GM18498 (cell line): Measurements from ENCODE around the gene BPIFA3.
"Not testable (repeated sequence)": the region's sequence is repeated elsewhere in the genome, so short reads cannot be mapped to it uniquely, and the experiment has no call there.

ENCODE experiments used
- ATAC-seq: cut with Tn5 transposase; IDR thresholded peaks from one replicate; pipeline ENCODE4 v1.9.1; 2021; ENCODE audit warnings: mild to moderate bottlenecking, moderate library complexity; ENCODE audit not compliant: unreplicated experiment

BPIFA3 gene

DNA sequence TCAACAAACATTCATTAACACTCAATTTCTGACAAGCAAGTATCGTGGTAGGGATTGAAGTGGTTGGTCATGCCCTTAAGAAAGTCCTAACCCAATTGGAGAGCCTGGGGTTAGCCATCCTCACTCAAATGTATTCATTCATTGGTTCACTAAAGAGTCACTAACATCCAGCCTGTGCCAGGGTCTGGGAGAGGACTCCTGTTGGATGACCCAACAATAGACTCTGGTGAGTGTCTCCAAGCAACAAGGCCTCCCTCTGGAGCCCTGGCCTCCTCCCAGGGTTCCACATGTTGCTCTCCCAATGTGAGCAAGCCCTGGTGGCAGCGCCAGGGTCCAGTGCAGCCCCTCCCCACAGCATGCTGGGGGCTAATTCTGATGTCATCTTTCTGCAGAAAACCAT lies at the start of gene BPIFA3:
Gene BPIFA3, plus strand, starts transcription at position 301 of the 400 bp plus-strand sequence. CDS start 185 bp downstream, outside the sequence.
- no peak for ATAC-seq

DNA sequence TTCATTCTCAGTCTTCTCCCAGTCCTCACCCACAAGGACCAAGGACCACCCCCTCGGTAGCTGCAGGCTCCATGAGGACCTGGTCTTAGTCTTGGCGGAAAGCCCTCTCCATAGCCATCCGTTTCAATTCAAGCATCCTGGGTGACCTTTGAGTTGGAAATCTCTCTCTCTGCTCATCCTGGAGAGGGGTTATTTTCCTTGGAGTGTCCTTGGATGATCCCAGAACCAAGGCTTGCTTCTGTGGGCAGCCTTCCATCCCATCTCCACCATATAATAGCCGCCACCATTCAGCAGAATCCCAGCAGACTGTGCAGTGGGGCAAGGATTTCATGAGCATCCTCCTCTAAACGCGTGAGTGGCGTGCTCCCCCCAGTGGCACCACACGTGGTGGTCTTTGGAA lies 49.3 kb upstream of the BPIFA3 start, which contains the start of gene BPIFA2:
Gene BPIFA2, plus strand, starts transcription at position 301 of the 400 bp plus-strand sequence. CDS start 987 bp downstream, outside the sequence.
- ATAC-seq: no peak

DNA sequence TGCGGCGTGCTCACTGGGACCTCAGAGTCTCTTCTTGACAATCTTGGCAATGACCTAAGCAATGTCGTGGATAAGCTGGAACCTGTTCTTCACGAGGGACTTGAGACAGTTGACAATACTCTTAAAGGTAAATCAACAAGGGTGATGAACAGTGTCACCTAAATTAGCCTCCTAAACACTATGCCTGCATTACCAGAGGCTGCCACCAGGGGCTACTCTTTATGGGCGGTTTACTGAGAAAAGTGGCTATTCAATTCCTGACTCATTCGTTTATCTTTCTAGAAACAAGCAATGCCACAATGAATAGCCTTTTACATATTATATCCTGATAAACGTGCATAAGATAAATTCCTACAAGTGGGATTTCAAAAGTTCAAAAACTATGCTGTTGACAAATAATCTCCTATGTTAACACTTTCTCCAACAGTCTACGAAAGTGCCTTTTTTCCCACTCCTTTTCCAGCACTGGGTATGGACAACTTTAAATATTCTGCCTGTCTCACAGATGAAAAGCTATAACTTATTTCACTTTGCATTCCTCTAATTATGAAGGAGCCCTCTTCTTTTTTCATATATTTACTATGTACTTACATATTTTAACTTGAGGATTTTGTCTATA lies 47.9 kb upstream of the BPIFA3 start:
- no peak for ATAC-seq

DNA sequence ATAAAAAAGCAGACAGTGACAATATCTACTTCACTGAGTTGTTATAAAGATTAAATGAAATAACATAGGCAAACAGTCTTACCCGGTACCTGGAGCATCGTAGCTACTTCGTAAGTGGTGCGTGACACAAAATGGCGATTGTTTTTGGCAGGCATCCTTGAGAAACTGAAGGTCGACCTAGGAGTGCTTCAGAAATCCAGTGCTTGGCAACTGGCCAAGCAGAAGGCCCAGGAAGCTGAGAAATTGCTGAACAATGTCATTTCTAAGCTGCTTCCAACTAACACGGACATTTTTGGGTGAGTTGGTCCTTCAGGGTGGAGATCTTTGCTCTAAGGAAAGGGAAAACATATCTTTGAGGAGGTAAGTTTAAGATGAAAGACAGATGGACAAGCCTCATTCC lies 44.4 kb upstream of the BPIFA3 start:
- ATAC-seq: no peak

DNA sequence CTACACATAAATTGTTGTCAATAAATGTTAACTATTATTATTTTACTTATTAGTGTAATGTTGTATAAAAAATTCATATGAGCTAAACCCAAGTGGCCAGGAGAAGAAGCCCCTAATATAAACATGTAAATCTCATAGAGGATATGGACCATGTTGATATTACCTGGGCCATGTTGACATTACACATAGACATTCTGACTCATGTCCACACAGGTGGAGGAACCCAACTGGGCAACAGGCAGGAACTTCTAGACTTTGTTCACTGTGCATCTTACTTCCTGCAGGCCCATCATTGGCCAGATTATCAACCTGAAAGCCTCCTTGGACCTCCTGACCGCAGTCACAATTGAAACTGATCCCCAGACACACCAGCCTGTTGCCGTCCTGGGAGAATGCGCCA lies 42.0 kb upstream of the BPIFA3 start:
- no peak for ATAC-seq

DNA sequence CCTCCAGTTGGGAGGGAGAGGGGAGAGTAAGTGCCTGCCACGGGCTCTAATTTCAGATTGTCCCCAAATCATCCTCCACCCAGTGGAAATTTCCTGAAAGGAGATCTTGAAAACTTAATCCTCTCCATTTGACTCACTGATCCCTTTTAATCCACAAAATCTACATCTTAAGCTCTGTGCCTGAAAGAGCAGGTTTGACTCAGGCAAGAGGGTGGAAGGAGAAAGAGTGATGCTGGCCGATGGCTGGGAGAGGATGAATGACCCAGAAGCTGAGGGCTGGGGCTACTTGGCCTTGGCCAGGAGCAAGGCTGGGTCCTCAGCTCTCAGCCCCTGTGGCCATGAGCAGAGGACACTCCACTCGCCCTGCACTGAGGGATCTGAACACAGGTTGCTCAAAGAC lies 41.1 kb upstream of the BPIFA3 start:
- ATAC-seq: no peak

DNA sequence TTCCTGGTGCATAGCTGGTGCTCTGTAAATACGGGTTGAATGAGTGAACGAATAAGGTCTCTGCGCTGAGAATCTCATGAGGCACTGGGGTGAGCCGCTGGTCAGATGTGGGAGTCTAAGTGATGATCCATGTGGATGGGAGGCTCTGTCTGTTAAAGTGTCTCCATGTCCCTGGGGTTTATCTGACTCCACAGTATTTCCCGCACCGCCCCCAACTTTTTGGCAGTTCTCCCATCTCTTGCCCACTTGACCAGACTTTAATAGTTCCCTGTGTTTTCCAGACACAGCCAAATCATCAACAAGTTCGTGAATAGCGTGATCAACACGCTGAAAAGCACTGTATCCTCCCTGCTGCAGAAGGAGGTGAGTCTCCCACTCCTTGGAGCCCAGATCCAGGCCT lies 39.3 kb upstream of the BPIFA3 start:
- ATAC-seq: no peak

DNA sequence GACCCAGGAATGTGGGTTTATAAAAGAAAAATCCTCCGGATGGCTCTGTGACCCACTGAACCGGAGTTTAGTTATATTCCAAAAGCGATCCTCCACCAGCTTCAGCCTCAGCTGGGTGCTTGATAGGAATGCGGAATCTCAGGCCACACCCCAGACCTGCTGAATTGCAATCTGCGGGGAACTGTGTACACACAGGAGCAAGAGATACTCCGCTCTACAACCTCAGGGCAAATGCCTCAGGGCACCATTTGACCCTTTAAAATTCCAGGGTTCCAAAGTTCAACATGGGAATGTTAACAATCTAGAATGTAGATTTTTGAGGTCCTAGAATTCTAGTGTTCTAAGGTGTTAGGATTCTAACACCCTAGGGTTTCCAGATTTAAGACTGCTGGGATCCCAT lies 38.4 kb upstream of the BPIFA3 start:
- no peak for ATAC-seq

DNA sequence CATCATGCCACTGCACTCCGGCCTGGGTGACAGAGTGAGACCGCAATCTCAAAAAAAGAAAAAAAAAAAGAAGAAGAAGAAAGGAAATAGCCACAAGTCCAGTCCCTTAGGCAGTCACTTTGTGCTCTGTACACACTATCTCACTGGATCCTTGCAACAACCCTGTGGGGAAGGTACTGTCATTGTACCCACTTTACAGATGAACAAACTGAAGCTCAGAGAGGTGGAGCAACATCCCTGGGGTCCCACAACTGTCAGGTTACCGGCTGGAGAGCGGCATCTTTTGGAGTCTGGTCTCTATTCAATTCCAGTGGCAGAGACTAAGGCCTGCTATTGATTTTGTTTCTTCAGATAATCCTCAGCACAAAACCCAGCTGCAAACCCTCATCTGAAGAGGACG lies 37.0 kb upstream of the BPIFA3 start:
- ATAC-seq: no peak

DNA sequence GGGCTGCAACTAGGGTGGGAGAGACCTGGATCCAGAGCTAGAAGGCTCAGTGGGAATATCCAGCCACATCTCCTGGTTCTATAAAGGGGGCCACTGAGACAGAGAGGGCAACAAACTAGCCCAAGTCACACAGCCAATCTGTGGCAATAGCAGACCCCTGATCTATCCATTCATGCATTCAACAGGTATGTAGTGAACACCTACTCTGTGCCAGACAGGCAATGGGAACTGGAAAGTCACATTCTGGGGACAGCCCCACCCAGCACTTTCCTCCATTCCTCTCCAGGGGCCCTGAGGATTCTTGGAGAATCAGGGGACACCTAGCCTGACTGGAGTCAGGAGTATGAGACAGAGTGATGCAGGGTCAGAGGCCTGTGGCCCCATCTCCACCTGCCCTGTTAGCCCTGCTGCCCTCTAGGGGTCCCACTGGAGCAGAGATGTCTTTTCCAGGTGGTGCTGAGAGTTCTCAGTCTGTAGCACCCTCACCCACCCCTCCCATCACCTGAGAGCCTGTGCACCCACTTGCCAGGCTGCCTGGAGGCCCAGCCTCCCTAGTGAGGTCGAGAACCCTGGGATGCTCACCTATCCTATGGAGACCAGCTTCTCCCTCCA lies 35.6 kb upstream of the BPIFA3 start:
- ATAC-seq: no peak

DNA sequence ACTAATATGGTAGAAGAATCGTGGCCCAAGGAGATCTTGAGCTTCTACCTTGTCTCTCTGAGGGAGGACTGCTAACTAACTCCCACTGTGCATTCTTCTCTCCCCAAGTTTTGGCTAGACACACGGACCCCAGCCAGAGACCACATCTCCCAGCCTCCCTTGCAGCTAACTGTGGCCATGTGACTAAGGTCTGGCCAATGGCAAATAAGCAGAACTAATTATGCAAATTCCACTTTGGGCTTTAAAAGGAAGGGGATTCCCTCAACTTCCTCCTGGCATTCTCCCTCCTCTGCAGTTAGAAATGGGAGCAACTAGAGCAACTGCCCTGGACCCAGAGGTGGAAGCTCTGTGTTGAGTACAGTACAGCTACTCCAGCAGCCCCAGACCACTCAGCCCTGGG lies 33.8 kb upstream of the BPIFA3 start:
- ATAC-seq: no peak

DNA sequence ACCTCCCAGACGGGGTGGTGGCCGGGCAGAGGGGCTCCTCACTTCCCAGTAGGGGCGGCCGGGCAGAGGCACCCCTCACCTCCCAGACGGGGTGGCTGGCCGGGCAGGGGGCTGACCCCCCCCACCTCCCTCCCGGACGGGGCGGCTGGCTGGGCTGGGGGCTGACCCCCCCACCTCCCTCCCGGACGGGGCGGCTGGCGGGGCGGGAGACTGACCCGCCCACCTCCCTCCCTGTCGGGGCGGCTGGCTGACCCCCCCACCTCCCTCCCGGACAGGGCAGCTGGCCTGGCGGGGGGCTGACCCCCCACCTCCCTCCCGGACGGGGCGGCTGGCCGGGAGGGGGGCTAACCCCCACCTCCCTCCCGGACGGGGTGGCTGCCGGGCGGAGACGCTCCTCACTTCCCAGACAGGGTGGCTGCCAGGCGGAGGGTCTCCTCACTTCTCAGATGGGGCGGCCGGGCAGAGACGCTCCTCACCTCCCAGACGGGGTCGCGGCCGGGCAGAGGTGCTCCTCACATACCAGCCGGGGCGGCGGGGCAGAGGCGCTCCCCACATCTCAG lies 32.0 kb upstream of the BPIFA3 start:
- ATAC-seq: not testable (repeated sequence)

DNA sequence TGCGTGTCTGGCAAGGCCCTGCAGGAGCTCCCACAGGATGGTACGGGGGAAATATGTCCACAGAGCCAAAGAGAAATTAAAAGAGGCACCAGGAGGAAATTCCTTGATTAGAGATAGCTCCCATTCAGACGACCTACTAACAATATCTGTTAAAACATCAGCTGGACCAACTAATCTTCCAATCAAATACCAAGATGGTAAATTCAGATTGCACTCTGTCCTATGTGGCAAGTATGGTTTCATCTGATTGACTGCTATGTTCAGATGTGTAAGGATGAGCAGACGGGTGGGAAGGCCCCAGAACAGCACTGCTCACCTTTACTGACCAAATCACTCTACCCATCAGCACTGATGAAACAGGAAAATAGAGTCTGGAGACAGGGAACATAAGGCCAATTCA lies 29.7 kb upstream of the BPIFA3 start:
- ATAC-seq: no peak

DNA sequence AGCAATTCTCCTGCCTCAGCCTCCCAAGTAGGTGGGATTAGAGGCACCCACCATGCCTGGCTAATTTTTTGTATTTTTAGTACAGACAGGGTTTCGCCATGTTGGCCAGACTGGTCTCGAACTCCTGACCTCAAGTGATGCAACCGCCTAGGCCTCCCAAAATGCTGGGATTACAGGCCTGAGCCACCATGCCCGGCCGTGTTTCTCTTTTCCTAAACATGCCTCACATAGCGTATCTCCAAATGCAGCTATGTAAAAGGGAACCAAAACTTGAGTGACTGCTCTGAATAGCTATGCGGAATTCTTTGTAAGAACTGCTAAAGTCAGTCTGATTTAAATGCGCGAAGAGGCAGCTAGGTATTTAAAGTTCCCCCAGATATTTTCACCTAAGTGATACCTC lies 28.7 kb upstream of the BPIFA3 start:
- ATAC-seq: no peak

DNA sequence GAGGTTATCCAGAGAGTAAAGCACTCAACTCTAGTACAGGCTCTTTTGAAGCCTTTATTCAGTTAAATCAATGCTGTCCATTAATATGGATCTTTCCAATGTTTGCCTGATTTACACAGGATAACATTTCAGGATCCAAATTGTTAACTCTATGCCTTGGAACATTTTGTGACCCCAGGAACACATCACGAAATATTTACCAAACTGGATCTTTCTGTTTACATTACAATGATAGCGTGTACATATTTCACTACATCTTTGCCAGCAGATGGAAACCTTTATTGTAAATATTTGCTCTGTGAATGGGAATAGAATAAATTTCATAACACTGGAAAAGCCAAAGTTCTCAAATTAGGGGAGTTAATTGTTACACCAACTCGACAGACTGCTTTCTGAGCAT lies 25.7 kb upstream of the BPIFA3 start:
- ATAC-seq: no peak

DNA sequence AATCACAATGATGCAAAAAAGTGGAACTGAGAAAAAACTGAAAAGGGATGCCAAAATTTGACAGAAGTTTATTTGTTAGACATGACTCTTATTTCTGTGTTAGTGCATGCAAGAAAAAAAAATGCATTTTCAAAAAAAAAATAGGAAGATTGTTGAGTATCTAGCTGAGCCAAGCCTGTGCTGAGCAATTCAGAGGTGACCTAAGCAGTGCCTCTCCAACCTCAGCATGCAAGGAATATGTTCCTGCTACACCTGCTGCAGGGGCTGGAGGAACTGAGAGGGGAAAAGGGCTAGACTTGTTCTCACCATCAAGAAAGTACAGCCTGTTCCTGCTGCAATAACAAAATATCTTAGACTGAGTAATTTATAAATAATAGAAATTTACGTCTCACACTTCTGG lies 25.2 kb upstream of the BPIFA3 start:
- ATAC-seq: no peak

DNA sequence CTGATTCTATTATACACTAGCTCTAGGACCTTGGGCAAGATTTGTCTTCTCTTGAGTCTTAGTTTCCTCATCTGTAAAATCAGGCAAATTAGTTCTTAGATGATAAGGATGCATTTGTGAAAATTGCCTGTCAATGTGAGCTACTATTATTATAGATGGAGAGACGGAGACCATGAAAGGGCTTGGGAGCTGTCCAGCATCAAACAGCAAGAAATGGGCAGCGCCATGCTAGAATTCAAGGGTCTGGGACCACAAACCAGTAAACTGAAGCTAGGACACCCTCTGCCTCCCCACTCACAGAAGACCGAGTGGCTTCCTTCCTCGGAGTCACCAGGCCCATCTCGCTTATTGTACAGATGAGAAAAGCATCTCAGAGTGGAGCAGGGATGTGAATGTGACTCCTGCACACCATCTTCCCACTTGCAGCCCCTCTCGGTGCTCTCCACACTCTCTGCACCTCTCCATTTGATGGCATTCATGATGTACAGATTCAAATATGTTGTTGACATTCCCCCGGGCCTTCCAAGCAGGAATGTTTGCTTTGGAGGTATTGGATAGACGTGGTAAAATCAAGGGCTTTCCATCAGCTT lies 24.1 kb upstream of the BPIFA3 start:
- ATAC-seq: no peak

DNA sequence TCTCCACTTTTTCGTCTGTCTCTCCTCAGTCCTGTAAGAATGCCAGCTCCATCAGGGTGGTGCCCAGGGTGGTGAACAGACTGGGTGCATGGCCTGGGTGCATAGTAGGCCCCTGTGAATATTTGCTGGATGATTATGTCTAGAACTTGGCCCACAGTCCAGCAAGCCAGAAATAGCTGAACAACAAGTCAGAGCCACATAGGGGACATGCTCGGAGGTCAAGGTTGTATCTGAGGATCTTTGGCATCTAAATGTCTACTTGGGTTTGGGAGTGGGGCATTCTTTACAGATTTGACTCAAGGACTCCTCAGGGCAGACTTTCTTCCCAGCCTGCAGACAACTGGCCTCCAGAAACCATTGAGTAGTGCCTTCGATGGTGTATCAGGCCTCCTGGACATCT lies 18.1 kb upstream of the BPIFA3 start:
- ATAC-seq: no peak

DNA sequence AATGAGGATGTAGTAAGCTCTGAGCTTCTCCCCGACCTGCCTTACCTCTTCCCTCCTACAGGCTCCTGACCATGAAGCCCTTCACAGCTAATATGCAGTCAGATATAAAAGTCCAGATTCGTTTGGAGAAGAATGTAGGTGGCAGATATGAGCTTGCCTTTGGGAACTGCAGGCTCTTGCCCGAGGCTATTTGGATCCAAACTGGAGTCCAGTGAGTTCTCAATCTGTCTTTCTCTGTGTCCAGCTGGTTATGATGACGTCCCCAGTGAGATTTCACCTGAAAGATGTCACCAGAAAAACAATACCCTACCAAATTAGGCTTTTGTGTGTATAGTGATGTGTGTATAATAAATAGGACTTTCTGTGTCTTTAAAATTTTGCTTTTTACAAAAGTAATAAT lies 14.7 kb upstream of the BPIFA3 start:
- no peak for ATAC-seq

DNA sequence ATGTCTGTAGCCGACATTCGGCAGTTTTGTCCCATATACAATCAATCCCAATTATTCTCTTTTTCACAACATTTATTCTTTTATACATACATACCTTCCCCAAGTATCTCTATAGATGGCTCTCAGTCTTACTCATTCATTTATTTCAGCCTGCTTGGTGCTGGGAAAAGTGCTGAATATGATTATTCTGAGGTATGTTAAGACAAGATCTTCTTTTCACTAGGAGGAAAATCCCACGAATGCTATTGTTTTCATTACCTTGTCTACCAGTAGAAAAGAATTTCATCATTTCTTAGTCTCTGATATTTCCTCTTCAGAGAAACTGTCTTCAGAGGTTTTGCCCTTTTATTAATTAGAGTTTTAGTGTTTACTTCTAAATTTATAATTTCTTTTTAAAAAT lies 13.7 kb upstream of the BPIFA3 start:
- no peak for ATAC-seq

DNA sequence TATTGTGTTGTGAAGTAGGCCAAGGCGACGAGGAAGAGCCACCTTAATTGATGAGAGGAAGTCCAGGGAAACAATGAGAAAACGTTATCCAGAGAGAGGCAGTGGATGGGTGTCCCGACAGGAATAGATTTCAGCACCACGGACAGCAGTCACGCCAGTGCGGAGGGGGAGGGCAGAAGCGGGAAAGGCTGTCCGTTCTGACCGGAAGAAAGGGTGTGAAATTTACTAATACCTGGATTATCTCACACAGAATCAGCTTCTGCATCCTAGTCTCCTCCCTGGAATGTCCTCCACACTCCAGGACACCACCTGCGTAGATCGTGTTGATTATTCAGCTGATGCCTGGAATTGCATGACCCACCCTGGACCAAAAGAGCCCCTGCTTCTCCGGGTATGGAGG lies 7.4 kb upstream of the BPIFA3 start:
- ATAC-seq: no peak

DNA sequence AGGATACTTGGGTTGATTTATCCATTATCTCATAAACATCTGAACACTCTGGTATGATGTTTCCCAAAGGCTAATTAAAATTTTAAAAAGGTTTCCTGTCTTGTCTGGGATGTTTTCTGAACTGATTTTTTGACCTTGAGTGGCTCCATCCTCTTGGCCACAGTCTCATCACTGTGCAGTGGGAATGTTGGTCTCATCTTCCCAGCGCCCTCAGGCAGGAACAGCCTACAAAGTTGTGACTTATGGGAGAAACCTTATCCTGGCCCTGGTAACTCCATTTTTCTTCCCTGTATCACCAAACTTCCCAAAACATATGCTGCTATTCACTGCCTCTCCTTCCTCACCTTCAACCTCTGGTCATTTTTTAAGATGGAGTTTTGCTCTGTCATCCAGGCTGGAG lies 6.8 kb upstream of the BPIFA3 start:
- no peak for ATAC-seq
